ENCODE data around the gene ITGA3. TPM values are rescaled to one million over a fixed set of nuclear protein-coding genes. Genes with fewer than 3 reads are reported as not detected.

The ITGA3 gene
- total and polyA plus RNA-seq, 2 of the 13 experiments (the other 11 are each of a cell fraction or from before 2014, with no cell fraction given) = 0.48 to 0.69 TPM

DNA sequence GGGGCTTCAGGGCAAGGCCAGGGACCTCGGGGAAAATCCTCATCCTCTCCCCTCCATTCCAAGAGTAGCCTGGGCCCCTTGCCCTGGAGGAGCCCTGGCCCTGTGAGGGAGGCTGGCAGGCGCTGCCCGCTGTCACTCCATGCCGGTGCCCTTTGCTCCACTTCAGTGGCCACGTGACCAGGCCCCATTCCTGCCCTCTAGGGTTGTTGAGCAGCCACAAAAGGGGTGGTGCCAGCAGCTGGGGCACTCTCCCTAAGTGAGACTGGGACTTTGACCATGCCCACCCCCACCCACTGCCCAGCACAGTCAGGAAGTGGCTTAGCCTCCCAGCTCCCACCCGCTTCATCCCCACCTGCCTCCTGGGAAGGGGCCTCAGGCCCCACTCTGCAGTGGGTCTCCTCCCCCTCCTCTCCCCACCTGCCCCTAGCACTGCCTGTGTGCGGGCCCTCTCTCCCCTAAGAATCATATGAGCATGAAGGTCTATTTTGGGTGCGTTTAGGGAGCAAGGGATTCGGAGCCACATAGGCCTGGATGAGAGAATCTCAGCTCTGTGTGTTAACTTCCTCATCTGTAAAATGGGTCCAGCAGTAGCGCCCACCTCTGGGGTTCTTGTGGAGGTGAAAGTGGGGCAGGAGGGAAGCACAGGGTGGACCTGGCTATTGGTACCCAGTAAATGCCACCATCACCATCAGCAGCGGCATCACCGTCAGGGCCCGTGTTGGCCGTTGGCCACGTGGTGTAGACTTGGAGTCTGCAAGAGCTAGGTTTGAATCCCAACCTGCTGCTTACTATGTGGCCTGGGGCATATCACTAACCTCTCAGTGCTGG lies 46.5 kb downstream of the ITGA3 start (continued):
- TF ChIP-seq, protein P1, sequence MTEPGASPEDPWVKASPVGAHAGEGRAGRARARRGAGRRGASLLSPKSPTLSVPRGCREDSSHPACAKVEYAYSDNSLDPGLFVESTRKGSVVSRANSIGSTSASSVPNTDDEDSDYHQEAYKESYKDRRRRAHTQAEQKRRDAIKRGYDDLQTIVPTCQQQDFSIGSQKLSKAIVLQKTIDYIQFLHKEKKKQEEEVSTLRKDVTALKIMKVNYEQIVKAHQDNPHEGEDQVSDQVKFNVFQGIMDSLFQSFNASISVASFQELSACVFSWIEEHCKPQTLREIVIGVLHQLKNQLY (CRISPR knock-in tag; IDR thresholded peaks at IDR 0.05) = peak; percentile 94
- TF ChIP-seq GATAD1 (CRISPR knock-in tag; IDR thresholded peaks at IDR 0.05) (no peak), CEBPG (CRISPR knock-in tag; IDR thresholded peaks at IDR 0.05) (0 out of 2 replicates have a peak, but pooled peaks have one; percentile 6), NCOR1 (IDR thresholded peaks at IDR 0.05; ENCODE audit: borderline replicate concordance, low read length) (peak; percentile 65; the same call in 1 of the 2 replicates), ZNF343 (CRISPR knock-in tag; IDR thresholded peaks at IDR 0.05) (0 out of 2 replicates have a peak, but pooled peaks have one; percentile 13), KDM1A (CRISPR knock-in tag; IDR thresholded peaks at IDR 0.05) (0 out of 2 replicates have a peak, but pooled peaks have one; percentile 49), CHD4 (IDR thresholded peaks at IDR 0.05; ENCODE audit: borderline replicate concordance, low read length) (peak; percentile 96), RAD21 (CRISPR knock-in tag; IDR thresholded peaks at IDR 0.05) (peak; percentile 22; the same call in 1 of the 2 replicates), SRSF9 (IDR thresholded peaks at IDR 0.05; ENCODE audit: borderline replicate concordance, insufficient read depth, low read depth, low read length, poor library complexity, severe bottlenecking) (no peak), POLR2AphosphoS5 (IDR thresholded peaks at IDR 0.05; ENCODE audit: low read depth, low read length) (peak; percentile 32; the same call in 1 of the 2 replicates), DR1 (CRISPR knock-in tag; IDR thresholded peaks at IDR 0.05) (0 out of 2 replicates have a peak, but pooled peaks have one; percentile 45), MED1 (CRISPR knock-in tag; IDR thresholded peaks at IDR 0.05) (peak; percentile 51; the same call in 1 of the 2 replicates), MXD3 (CRISPR knock-in tag; IDR thresholded peaks at IDR 0.05) (peak; percentile 46; the same call in 1 of the 2 replicates), THAP11 (CRISPR knock-in tag; IDR thresholded peaks at IDR 0.05) (peak; percentile 36), PBX2 (CRISPR knock-in tag; IDR thresholded peaks at IDR 0.05) (peak; percentile 19; the same call in 1 of the 2 replicates), YY1 (IDR thresholded peaks at IDR 0.05; ENCODE audit: insufficient read depth, insufficient replicate concordance, low read depth, low read length) (peak; percentile 53), UBTF (CRISPR knock-in tag; IDR thresholded peaks at IDR 0.05) (peak; percentile 40), DNMT3B (CRISPR knock-in tag; conservative IDR thresholded peaks at IDR 0.05) (0 out of 2 replicates have a peak, but pooled peaks have one; percentile 3)
- TF ChIP-seq, protein P2, sequence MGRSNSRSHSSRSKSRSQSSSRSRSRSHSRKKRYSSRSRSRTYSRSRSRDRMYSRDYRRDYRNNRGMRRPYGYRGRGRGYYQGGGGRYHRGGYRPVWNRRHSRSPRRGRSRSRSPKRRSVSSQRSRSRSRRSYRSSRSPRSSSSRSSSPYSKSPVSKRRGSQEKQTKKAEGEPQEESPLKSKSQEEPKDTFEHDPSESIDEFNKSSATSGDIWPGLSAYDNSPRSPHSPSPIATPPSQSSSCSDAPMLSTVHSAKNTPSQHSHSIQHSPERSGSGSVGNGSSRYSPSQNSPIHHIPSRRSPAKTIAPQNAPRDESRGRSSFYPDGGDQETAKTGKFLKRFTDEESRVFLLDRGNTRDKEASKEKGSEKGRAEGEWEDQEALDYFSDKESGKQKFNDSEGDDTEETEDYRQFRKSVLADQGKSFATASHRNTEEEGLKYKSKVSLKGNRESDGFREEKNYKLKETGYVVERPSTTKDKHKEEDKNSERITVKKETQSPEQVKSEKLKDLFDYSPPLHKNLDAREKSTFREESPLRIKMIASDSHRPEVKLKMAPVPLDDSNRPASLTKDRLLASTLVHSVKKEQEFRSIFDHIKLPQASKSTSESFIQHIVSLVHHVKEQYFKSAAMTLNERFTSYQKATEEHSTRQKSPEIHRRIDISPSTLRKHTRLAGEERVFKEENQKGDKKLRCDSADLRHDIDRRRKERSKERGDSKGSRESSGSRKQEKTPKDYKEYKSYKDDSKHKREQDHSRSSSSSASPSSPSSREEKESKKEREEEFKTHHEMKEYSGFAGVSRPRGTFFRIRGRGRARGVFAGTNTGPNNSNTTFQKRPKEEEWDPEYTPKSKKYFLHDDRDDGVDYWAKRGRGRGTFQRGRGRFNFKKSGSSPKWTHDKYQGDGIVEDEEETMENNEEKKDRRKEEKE (IDR thresholded peaks at IDR 0.05) = no peak
- TF ChIP-seq, protein P3, sequence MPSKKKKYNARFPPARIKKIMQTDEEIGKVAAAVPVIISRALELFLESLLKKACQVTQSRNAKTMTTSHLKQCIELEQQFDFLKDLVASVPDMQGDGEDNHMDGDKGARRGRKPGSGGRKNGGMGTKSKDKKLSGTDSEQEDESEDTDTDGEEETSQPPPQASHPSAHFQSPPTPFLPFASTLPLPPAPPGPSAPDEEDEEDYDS (CRISPR knock-in tag; IDR thresholded peaks at IDR 0.05) = peak; percentile 47; the same call in 1 of the 2 replicates
